ENCODE measurements around the gene SGPL1. TPM values are rescaled to one million over a fixed set of nuclear protein-coding genes. Genes with fewer than 3 reads are reported as not detected.

SGPL1 gene
- total and polyA plus RNA-seq, 10 of the 15 experiments (the other 5 are each of a cell fraction or from before 2014, with no cell fraction given) = 4.9 to 20.7 (median 10.6) TPM

- intact Hi-C loops (cut with micrococcal nuclease; ENCODE audit: unreplicated experiment) = no loop called here
- TF ChIP-seq CHD2 (IDR thresholded peaks at IDR 0.05; ENCODE audit: borderline replicate concordance, low read depth, low read length) = no peak
- no peak for TF ChIP-seq GATAD2B (conservative IDR thresholded peaks at IDR 0.05; ENCODE audit: low read depth)
- Histone ChIP-seq H3K27me3 (replicated peaks in 1 of 2; ENCODE audit: control insufficient read depth in 2 of 2, insufficient read depth in 2 of 2, low read length in 1 of 2) (peaks cover 0 to 2% of the 10 kb centered on the region in 2 experiments; a peak in 1 of 4 replicates), H3K27ac (ENCODE audit: control insufficient read depth, insufficient read depth) (no peak overlapping the region), H3K4me1 (ENCODE audit: control insufficient read depth, insufficient read depth, low read length) (no peaks in the 10 kb centered on the region), H4K20me1 (ENCODE audit: control insufficient read depth, insufficient read depth) (no peaks in the 10 kb centered on the region), H3K9me3 (replicated peaks; ENCODE audit: control insufficient read depth, insufficient read depth, low read length) (no peaks in the 10 kb centered on the region), H2AFZ (ENCODE audit: control insufficient read depth, low read depth, low read length) (no peak overlapping the region), H3K36me3 (ENCODE audit: control insufficient read depth in 2 of 2, insufficient read depth in 2 of 2, low read length in 1 of 2) (no peaks in the 10 kb centered on the region), H3K4me2 (ENCODE audit: control insufficient read depth, insufficient read depth) (no peak overlapping the region), H3K9ac (ENCODE audit: control insufficient read depth, insufficient read depth, low read length) (no peak overlapping the region), H3K79me2 (ENCODE audit: control insufficient read depth, insufficient read depth, low read length) (no peaks in the 10 kb centered on the region), H3K4me3 (no peak overlapping the region)
- 3% methylated on average over 9 of the region's 16 CpGs for WGBS (ENCODE audit: insufficient coverage, insufficient replicate concordance, low lambda C conversion rate, missing lambda C conversion rate)
- no peak for FAIRE-seq
- CTCF ChIA-PET = no interaction called here
- no peak for ATAC-seq
- POLR2A ChIA-PET = no interaction called here
- BruUV-seq (replicated peaks) = no TSS peak
- in situ Hi-C loops (cut with MboI) = no loop called here
- SMC1A ChIA-PET (ENCODE audit: uncharacterized antibody, unreplicated experiment) = no interaction called here
- no peak for DNase-seq (ENCODE audit: low read depth, low spot score)
- RAD21 ChIA-PET (ENCODE audit: unreplicated experiment) = no interaction called here
These were observed 92.1 kb downstream of the SGPL1 start for GRCh38 chr10:70907637-70908405.

GRCh38 chr10:70908406-70909296 lies 92.9 kb downstream of the SGPL1 start:
- no peak for FAIRE-seq
- Histone ChIP-seq H3K9ac (ENCODE audit: control insufficient read depth, insufficient read depth, low read length) (no peak overlapping the region), H3K36me3 (ENCODE audit: control insufficient read depth in 2 of 2, insufficient read depth in 2 of 2, low read length in 1 of 2) (no peaks in the 10 kb centered on the region), H3K79me2 (ENCODE audit: control insufficient read depth, insufficient read depth, low read length) (no peaks in the 10 kb centered on the region), H3K4me3 (no peak overlapping the region), H3K4me2 (ENCODE audit: control insufficient read depth, insufficient read depth) (no peak overlapping the region), H3K27me3 (replicated peaks in 1 of 2; ENCODE audit: control insufficient read depth in 2 of 2, insufficient read depth in 2 of 2, low read length in 1 of 2) (peaks cover 0 to 2% of the 10 kb centered on the region in 2 experiments; a peak in 1 of 4 replicates), H3K9me3 (replicated peaks; ENCODE audit: control insufficient read depth, insufficient read depth, low read length) (no peaks in the 10 kb centered on the region), H2AFZ (ENCODE audit: control insufficient read depth, low read depth, low read length) (no peak overlapping the region), H3K4me1 (ENCODE audit: control insufficient read depth, insufficient read depth, low read length) (no peaks in the 10 kb centered on the region), H4K20me1 (ENCODE audit: control insufficient read depth, insufficient read depth) (no peaks in the 10 kb centered on the region), H3K27ac (ENCODE audit: control insufficient read depth, insufficient read depth) (no peak overlapping the region)
- RAD21 ChIA-PET (ENCODE audit: unreplicated experiment) = no interaction called here
- no peak for ATAC-seq
- TF ChIP-seq CTCF (IDR thresholded peaks at IDR 0.05 in 2 of 3, conservative IDR thresholded peaks at IDR 0.05 in 1 of 3; ENCODE audit: control insufficient read depth in 2 of 3, extremely low read depth in 1 of 3, insufficient read depth in 1 of 3, low read depth in 3 of 3, low read length in 3 of 3) = no peak
- no peak for TF ChIP-seq IRF3 (IDR thresholded peaks at IDR 0.05)
- no peak for TF ChIP-seq BRCA1 (IDR thresholded peaks at IDR 0.05; ENCODE audit: low read depth, low read length)
- no peak for TF ChIP-seq PML (IDR thresholded peaks at IDR 0.05; ENCODE audit: low read length)
- no peak for TF ChIP-seq SIX5 (IDR thresholded peaks at IDR 0.05; ENCODE audit: low read depth, low read length, severe bottlenecking)
- no peak for TF ChIP-seq RB1 (IDR thresholded peaks at IDR 0.05; ENCODE audit: borderline replicate concordance)
- TF ChIP-seq NFXL1 (IDR thresholded peaks at IDR 0.05; ENCODE audit: borderline replicate concordance) = no peak
- TF ChIP-seq CHD1 (IDR thresholded peaks at IDR 0.05; ENCODE audit: low read depth, low read length) = no peak
- TF ChIP-seq CHD4 (IDR thresholded peaks at IDR 0.05) = no peak
- TF ChIP-seq RELA (IDR thresholded peaks at IDR 0.05; ENCODE audit: borderline replicate concordance, partially characterized antibody) = no peak
- TF ChIP-seq SMC3 (IDR thresholded peaks at IDR 0.05; ENCODE audit: borderline replicate concordance, low read length) = no peak
- 40% methylated on average over 12 of the region's 12 CpGs for WGBS (ENCODE audit: insufficient coverage, insufficient replicate concordance, low lambda C conversion rate, missing lambda C conversion rate)
- no TSS peak for BruUV-seq (replicated peaks)
- SMC1A ChIA-PET (ENCODE audit: uncharacterized antibody, unreplicated experiment) = no interaction called here
- in situ Hi-C loops (cut with MboI) (no loop called here), intact Hi-C loops (cut with micrococcal nuclease; ENCODE audit: unreplicated experiment) (no loop called here)
- POLR2A ChIA-PET = no interaction called here
- CTCF ChIA-PET = interaction anchor here (0.7 kb wide), 1 partner anchor 16 kb away, joined by 3 read pairs; no protein-coding TSS in a partner anchor
- DNase-seq (ENCODE audit: low read depth, low spot score) = no peak

All from GM12878 (cell line).